T-helper 17 cell (primary cell): ENCODE data around the gene MACROD2. TPM values are rescaled to one million over a fixed set of nuclear protein-coding genes. Genes with fewer than 3 reads are reported as not detected.

Experiments
- ATAC-seq: fragments of 150-1000 bp; cut with Tn5 transposase; 2 replicates; pipeline ENCODE4 v1.10.0; 2021; ENCODE audit warnings: mild to moderate bottlenecking, moderate library complexity
- DNase-seq, 3 donors: peaks; one replicate each; pipeline versions ENCODE4 v3.0.0 to v3.0.0-alpha.2; 2020 to 2021
- H3K9me3 ChIP-seq: one replicate; pipeline ENCODE4 v1.7.0; 2013; ENCODE audit warnings: low read length, mild to moderate bottlenecking; ENCODE audit not compliant: control insufficient read depth, poor library complexity, severe bottlenecking
- H3K27ac Mint-ChIP-seq: one replicate; pipeline ENCODE4 v1.8.0; 2022; ENCODE audit warnings: mild to moderate bottlenecking, moderate library complexity, mixed read lengths
- H3K27me3 Mint-ChIP-seq: one replicate; pipeline ENCODE4 v1.8.0; 2022; ENCODE audit warnings: mixed read lengths
- H3K36me3 Mint-ChIP-seq: one replicate; pipeline ENCODE4 v1.8.0; 2022; ENCODE audit warnings: low read depth, mixed read lengths
- H3K4me1 Mint-ChIP-seq: one replicate; pipeline ENCODE4 v1.8.0; 2022; ENCODE audit warnings: mild to moderate bottlenecking, mixed read lengths
- H3K4me3 Mint-ChIP-seq: one replicate; pipeline ENCODE4 v1.8.0; 2022; ENCODE audit warnings: mild to moderate bottlenecking, moderate library complexity, mixed read lengths
- total RNA-seq, 4 donors: library from RNA in 2 of 4; stranded (reverse) in 2 of 4; gene quantifications; one replicate each; pipeline ENCODE4 v1.2.3 and lab custom pipeline; 2022 to 2026

The MACROD2 gene
- total RNA-seq, 2 donors from 2014 or later = 0.85 TPM; not detected in 1

DNA sequence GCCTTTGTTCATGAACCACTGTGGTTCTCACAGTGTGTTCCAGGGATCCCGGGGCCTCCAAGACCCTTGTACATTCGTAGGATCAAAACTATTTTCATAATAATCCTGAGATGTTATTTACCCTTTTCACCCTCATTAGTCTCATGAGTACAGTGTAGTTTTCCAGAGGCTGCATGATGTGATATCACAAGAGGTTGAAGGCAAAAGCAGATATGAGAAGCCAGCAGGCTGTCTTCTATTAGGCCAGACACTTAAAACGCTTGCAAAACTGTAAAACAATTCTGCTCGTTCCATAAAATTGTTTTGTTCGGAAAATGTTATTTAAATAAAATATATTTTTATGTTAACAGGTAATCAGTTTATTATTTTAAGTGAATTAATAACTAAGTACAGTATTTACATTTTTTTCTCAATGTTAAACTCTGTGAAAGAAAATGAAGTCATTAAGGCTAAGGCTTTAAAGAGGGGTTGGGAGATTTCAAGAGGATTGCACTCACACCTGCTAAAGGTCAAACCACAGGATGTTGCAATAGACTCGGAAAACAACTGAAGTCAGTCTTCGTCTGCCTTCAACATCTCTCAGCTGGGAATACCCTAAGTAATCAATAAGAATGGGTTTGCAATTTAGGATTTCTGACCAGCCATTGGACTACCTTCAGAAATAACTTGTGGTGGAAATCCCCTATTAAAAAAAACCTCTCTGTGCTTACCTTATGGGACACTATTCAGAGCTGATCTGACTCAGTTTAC lies 2103.7 kb downstream of the MACROD2 start:
- Mint-ChIP-seq H3K27me3 (no peaks in the 10 kb centered on the region), H3K4me3 (no peak overlapping the region), H3K27ac (no peak overlapping the region), H3K4me1 (no peaks in the 10 kb centered on the region), H3K36me3 (no peaks in the 10 kb centered on the region)
- H3K9me3 ChIP-seq = no peaks in the 10 kb centered on the region
- DNase-seq (no peak), ATAC-seq (no peak)

DNA sequence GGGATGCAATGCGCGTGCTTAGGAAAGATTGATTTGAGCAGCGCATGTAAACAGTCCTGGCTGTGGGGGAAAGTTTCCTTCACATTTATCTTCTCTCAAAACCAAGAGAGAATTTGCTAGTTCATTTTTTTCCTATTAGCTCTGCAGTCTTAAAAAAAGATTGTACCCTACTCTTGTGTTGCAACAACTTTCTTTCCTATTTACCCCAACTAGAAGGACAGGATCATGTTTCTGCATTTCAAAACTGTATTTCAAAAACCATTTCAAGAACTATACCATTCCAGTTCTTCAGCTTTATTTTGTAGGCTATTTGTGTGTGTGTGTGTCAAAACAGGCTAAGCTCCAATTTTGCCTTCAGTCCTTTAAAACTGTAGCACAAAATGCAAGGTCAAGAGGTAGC lies 2104.8 kb downstream of the MACROD2 start:
- Mint-ChIP-seq H3K27ac (no peak overlapping the region), H3K4me1 (no peaks in the 10 kb centered on the region), H3K4me3 (no peak overlapping the region), H3K27me3 (no peaks in the 10 kb centered on the region), H3K36me3 (no peaks in the 10 kb centered on the region)
- H3K9me3 ChIP-seq = no peaks in the 10 kb centered on the region
- no peak for DNase-seq
- ATAC-seq = no peak

DNA sequence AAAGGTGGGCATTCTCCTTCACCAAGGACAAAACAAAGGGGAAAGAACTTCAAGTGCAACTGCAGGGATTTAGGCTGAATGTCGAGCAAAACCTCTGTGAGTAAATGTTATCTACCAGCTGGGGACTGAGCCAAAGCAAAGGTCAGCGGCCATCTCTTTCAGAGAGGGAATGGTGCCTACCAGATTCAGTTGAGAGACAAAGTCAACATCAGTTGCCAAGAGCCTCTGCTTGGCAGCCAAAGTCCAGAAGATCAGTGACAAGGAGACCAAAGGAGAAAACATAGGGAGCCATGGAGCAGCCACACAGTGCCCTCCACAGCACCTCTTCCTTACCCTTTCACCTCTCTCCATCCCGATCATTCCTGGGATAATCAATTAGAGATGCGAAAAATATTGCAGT lies 2105.5 kb downstream of the MACROD2 start:
- DNase-seq = no peak
- no peaks in the 10 kb centered on the region for H3K4me1 Mint-ChIP-seq
- no peak overlapping the region for H3K27ac Mint-ChIP-seq
- no peaks in the 10 kb centered on the region for H3K36me3 Mint-ChIP-seq
- ATAC-seq = no peak
- no peaks in the 10 kb centered on the region for H3K9me3 ChIP-seq
- no peak overlapping the region for H3K4me3 Mint-ChIP-seq
- H3K27me3 Mint-ChIP-seq = no peaks in the 10 kb centered on the region

Other genes starting within 250 kb of the MACROD2 start
- 1 to 10 TPM; 8.3 to 9.6 TPM for gene ESF1, start 210.6 kb upstream of the MACROD2 start, total RNA-seq
- 10 to 100 TPM; 30.9 to 55.4 TPM for gene NDUFAF5, start 210.5 kb upstream of the MACROD2 start, total RNA-seq
- not detected for gene SEL1L2, start 4.9 kb upstream of the MACROD2 start, total RNA-seq